Activated CD8-positive, alpha-beta memory T cell treated with anti-CD3 and anti-CD28 coated beads for 24 hours (primary cell): ENCODE measurements around the gene PTCH1.

Experiments
- DNase-seq: peaks from one replicate; pipeline ENCODE4 v3.0.0-alpha.2; 2020

The PTCH1 gene

DNA sequence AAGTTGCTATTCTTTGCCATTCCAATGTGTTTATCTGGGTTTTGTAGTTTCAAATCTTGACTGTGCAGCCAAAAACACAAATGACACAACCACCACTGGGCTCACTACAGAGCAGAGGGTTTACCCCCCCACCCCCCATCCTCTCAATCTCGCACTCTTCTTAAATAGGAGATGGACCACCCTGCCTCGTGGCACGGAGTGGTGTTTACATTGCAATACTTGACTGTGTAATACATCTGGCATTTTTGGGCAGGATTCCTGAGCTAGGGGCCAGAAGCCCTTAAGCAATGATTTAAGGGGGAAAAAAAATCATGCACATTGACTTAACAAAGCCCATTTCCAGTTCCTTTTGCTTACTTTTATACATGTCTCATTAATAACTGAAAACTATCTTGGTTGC, 19.0 kb downstream of the PTCH1 start:
- no peak for DNase-seq

- no peak for DNase-seq
Observed at GRCh38 chr9:95496687-95497086, 20.1 kb downstream of the PTCH1 start.

GRCh38 chr9:95495961-95496360, 20.8 kb downstream of the PTCH1 start:
- no peak for DNase-seq

- DNase-seq: no peak
Observed at GRCh38 chr9:95495529-95495928, 21.2 kb downstream of the PTCH1 start.

GRCh38 chr9:95494416-95495371, 22.1 kb downstream of the PTCH1 start:
- peak; percentile 89 for DNase-seq

- DNase-seq: no peak
Observed at GRCh38 chr9:95494022-95494415, 22.8 kb downstream of the PTCH1 start.

DNA sequence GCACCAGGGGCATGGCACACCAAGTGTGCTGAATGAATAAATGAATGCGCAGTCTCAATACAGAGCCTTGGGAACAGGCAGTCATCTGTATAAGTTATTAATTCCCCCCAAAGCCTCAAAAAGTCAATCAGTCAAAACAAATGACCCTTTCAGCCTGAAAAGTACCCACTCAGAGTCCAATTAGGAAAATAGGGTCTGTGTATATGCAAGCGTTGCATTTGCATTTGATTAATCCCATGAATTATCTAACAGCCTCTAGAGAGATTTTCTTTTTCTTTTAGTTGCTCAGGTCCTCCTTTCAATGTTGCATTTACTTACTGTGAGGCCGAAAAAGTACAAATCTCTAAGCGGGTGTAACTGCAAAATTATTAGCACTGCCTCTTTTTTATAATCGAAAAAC, 23.4 kb downstream of the PTCH1 start:
- no peak for DNase-seq

DNA sequence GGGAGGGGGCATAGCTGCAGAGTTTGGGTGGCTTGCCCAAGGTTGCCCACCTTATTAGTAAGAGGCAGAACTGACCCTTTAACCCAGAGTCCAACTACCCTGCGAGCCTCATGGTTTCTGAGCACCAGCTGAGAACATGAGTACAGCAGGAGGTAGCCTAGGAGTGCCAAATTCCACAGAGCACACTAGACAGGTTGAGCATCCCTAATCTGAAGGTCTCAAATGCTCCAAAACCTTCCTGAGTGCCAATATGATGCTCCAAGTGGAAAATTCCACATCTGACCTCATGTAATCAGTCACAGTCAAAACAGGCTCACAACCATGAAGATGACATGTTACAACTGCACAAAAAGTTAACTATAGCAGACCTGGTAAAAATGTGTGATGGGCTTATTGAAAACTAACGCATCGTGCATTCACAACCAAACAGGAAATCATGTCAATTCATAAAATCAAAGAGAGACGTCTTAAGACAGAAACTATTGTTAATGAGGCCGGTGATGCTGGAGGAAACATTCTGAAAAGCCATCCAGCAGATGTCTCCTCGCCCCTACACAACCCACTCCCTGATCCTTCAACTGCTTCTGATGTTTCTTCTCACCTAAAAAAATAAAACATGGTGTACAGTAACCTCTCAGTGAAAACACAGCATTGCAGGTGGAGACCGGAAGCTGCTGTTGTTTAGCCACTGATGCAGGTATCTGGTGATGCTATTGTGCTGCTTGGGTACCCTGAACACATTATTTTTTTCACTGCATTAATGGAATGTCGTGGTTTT, 25.0 kb downstream of the PTCH1 start:
- DNase-seq: no peak

DNA sequence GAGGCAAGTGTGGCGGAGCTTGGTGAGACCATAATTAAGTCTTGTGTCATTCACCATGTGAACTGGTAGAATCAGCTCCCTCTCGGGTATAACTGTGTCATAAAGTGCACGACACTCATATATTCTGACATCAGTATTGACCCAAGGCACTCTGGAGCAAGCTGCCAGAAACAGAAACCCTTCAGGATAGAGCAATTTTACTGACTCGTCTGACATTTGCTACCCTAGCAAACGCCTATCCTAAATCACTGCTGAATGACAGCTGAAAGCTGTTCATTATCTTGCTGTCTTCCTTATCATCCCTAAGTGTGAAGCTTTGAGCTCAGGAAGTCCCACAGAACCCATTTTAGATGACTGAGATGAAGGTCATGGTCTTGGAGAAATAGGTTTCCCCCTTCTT, 27.8 kb downstream of the PTCH1 start:
- DNase-seq: no peak

- no peak for DNase-seq
Observed at GRCh38 chr9:95486318-95486717, 30.5 kb downstream of the PTCH1 start.

DNA sequence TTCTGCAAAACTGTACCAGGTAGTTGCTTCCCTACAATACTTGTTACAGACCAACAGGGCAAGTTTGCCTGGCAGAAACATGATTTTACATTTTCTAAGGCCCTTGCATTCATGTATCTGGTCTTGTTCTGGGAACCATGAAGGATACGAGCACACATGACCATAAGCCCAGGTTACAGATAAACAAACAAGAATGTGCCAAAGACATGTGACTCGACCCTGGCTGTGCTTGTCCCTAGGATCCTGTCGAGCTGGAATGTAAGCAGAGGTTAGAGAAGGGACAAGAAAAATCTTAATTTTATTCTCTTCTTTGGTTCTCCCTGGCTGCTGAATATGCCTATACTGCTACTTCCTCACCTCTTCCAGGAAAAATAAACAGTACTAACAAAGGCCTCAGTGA, 32.5 kb downstream of the PTCH1 start:
- DNase-seq: no peak

DNA sequence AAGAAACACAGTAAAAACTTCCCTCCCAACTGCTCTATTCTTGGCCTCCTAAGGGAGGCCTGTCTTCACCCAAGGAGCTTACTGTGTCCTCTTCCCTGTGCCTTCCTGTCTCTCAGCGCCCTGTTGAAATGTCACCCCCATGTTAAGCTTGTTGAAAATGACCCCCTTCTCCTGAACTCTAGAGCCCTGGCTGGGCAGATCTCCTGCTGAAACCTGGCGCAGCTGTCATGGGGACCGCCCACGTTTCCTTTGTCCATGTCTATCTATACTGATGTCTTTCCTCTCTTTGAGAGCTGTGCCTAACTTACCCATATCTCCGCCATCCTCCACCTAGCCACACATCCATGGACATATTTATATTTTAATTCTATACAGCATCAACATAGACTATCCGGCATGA, 33.3 kb downstream of the PTCH1 start:
- no peak for DNase-seq

- DNase-seq: no peak
Observed at GRCh38 chr9:95482621-95483020, 34.1 kb downstream of the PTCH1 start.

DNA sequence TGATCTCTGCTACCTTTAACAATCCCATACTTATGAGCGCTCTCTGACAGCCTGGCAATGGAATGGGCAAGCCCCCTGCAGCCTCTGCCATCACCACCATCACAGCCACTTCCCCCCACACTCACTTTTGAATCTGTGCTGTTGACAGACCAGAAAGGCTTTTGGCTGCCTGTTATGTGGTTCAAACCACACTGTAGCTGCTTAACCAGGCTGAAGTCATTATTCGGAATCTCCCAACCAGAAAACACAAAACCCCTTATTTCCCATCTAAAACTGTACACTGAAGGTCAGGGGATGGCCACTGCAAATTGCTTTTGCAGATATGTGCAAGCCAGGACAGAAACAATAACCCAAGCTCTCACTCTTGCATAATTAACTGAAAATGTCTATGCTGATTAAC, 35.8 kb downstream of the PTCH1 start:
- DNase-seq: no peak

DNA sequence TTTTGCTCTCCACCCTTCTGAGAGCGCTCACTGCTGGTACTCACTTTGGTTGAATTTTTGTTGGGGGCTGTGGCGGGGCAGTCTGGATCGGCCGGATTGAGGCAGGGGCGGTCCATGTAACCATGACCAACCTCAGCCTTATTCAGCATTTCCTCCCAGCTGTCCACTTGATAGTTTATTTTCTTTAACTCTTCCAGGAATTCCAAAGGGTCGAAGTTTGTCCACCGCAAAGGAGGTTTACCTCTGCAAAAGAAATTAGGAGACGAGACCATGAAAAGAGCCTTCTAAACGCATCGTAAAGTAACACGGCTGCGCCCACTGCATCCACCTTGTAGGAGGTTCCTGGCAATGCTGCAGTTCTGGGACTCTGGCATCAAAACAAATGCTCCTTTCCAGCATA, 36.4 kb downstream of the PTCH1 start:
- DNase-seq: no peak

DNA sequence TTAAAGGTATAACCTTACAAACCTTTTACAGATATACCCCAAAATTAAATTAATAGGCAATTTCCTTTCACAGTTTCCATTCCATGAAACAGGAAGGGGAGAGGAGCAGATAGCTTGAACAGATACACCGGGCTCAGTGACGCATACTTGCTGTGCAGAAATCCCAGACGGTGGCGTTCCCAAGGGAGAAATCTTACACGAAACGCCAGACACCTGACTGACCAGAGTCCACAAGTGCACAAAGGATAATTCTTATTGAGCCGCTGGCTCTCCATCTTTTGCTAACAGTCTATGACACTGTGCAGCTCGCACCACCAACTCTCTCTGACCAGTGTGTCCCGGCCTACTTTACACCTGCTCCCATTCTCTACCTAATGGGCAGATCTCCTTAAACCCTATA, 37.4 kb downstream of the PTCH1 start:
- no peak for DNase-seq

- DNase-seq: no peak
Observed at GRCh38 chr9:95478335-95478734, 38.4 kb downstream of the PTCH1 start.

GRCh38 chr9:95477885-95478284, 38.9 kb downstream of the PTCH1 start:
- no peak for DNase-seq

DNA sequence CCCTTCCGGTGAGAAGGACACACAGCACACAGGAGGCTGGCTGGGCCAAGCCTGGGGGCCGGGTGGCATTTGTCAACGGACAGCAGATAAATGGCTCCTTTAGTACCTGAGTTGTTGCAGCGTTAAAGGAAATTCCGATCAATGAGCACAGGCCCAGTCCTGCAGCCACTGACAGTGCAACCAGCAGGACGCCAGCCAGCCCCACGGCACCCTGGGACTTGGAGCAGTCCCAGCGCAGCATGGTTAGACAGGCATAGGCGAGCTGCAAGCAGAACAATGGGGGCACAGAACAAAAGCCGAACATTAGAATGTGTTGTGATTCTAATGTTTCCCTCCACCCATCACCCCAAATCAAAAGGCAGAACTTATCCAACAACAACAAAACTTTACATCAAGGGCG, 39.3 kb downstream of the PTCH1 start:
- no peak for DNase-seq

GRCh38 chr9:95468791-95469190, 48.0 kb downstream of the PTCH1 start:
- DNase-seq: no peak

- no peak for DNase-seq
Observed at GRCh38 chr9:95465115-95465514, 51.7 kb downstream of the PTCH1 start.

DNA sequence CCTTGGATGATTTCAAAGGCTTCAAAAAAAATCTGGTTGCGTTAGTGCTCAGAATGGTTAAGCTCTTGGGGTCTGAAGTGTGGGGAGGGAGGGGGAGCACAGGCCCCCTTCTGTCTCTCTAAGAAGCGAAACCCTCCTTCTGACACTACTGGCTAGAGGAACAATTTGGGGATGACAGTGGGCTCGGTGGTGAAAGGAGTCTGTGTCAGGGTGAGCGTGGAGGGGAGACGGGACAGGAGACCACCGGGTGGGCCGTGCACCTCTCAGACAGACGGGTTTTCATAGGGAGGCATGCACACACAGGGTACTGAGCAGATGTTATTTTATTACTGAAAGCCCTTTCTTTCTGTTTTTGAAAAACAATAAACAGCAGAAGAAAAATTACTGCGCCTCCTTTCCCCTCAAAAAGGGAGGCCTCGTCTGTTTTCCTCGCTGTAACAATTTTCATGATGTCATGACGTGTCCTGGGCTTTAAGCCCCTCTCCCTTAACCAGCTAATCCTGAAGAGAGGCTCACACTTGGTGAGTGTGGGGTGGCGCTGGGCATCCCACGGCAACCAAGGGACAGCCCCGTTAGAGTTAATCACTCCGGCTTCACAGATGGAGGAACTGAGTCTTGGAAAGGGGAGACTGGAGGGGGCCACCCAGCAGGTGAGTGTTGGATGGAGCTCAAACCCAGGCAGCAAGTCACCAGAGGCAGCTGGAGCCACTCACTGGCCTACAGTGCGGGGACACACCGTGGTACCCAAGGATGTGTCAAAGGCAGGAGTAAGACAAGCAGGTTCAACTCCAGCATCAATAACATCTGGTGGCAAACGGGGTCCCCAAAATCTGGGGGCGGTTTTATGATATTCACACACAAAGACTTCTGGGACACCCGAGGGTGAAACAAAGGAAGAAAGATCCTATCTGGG, 53.4 kb downstream of the PTCH1 start:
- DNase-seq: no peak
